Fibroblast of mammary gland (primary cell): ENCODE results near the gene LNP1.

ENCODE experiments used
- DNase-seq: peaks from one replicate; pipeline ENCODE4 v3.0.0-alpha.2; 2010; ENCODE audit warnings: low read depth
- H3K4me3 ChIP-seq: 2 replicates; pipeline ENCODE4 v1.5.1; 2011; ENCODE audit warnings: low read depth, mild to moderate bottlenecking, low read length, moderate library complexity; ENCODE audit not compliant: control insufficient read depth
- TF ChIP-seq, protein P1 (sequence below): conservative IDR thresholded peaks from 2 replicates; pipeline ENCODE4 v1.5.1; 2011; ENCODE audit warnings: low read depth, low read length, inconsistent platforms; ENCODE audit not compliant: control insufficient read depth, insufficient read depth

LNP1 gene

DNA sequence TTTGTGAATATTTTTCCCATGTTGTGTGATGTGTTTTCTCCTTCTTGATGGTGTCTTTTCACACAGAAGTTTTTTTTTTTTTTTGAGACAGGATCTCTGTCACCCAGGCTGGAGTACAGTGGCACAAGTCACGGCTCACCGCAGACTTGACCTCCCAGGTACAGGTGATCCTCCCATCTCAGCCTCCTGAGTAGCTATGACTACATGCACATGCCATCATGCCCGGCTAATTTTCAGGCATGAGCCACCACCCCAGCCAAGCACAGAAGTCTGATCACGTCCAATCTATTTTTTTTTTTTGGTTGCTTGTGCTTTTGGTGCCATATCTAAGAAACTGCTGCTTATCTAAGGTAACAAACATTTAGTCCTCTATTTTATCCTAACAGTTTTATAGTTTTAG, 25.0 kb upstream of the LNP1 start:
- H3K4me3 ChIP-seq = no peak overlapping the region
- TF ChIP-seq, protein P1, sequence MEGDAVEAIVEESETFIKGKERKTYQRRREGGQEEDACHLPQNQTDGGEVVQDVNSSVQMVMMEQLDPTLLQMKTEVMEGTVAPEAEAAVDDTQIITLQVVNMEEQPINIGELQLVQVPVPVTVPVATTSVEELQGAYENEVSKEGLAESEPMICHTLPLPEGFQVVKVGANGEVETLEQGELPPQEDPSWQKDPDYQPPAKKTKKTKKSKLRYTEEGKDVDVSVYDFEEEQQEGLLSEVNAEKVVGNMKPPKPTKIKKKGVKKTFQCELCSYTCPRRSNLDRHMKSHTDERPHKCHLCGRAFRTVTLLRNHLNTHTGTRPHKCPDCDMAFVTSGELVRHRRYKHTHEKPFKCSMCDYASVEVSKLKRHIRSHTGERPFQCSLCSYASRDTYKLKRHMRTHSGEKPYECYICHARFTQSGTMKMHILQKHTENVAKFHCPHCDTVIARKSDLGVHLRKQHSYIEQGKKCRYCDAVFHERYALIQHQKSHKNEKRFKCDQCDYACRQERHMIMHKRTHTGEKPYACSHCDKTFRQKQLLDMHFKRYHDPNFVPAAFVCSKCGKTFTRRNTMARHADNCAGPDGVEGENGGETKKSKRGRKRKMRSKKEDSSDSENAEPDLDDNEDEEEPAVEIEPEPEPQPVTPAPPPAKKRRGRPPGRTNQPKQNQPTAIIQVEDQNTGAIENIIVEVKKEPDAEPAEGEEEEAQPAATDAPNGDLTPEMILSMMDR = no peak
- no peak for DNase-seq

DNA sequence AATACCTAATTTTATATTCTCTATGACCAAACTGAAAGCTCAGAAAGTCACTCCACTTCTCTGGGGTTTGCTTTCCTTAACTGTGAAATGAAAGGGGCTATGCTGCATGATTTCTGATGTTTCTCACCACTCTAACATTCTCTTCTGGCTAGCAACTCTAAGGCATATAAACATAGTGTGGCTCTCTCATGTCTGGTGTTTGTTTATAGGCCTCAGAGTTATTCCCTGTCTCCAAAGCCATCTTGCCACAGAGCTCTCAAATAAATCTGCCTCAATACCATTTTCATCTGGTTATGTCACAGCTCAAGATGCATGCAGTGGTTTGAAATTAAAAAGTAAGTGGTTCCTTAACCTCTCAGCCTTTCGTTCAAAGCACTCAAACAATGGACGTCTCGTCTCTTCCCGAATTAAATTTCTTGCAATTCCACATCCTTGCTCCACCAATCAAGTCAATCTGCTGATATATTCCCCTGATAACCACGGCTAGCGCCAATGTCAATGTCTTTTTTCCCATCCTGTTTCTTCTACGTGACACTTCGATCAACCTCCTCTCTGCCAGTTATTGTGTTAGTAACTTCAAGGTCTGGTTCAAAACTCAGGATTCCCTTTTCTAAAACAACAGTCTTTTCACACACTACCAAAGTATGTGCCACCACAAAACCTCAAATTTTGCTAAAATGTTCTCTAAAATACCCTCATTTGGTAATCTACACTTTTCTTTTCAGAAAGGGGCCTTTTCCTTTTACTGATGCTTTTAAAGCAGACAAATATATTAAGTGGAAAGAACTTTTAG, 16.4 kb upstream of the LNP1 start:
- no peak overlapping the region for H3K4me3 ChIP-seq
- TF ChIP-seq, protein P1 = no peak
- DNase-seq = no peak

DNA sequence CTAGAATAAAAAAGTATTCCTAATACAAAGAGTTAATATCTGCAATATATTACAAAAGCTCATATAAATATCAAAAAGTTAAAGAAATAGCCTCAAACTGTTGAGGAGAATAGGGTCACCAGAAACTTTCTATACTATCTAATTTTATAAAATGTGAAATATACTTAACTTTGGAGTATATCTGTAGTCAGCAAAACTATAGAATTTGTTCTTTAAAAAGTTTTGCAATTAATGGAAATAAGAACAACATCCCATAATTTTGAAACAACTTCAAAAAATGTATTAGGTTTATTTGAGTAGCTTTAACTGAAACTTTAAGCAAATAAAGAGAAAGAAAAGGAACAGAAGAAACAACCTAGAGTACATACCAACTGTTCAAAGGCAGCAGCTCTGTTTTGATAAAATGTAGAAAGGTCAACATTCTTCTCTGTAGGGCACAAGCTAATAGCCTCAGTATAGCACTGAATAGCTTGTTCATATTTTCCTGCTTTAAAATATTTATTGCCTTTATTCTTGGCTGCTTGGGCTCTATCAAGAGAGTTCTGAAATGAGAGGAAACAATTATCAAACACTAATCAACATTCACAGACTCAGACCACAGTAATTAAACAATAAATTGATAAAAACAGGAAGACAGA, 14.8 kb upstream of the LNP1 start:
- TF ChIP-seq, protein P1 = no peak
- no peak for DNase-seq
- H3K4me3 ChIP-seq = no peak overlapping the region

DNA sequence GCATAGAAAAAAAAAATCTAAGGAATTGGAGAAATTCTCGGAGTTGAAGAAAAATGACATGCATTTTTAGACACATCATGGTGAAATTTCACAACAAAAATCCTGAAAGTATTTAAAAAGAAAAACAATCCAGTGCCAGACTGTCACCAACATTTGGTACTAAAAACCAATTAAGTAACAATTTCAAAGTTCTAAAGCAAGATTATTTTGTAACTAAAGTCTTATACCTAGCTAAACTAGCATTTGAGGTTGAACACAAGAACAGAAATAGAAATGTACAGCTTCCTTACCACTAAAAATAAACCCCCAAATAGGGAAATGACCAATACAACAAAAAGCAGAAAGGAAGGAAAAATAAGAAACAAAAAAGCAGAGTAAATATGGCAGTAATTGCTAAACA, 12.3 kb upstream of the LNP1 start:
- TF ChIP-seq, protein P1 = no peak
- DNase-seq = no peak
- no peak overlapping the region for H3K4me3 ChIP-seq

DNA sequence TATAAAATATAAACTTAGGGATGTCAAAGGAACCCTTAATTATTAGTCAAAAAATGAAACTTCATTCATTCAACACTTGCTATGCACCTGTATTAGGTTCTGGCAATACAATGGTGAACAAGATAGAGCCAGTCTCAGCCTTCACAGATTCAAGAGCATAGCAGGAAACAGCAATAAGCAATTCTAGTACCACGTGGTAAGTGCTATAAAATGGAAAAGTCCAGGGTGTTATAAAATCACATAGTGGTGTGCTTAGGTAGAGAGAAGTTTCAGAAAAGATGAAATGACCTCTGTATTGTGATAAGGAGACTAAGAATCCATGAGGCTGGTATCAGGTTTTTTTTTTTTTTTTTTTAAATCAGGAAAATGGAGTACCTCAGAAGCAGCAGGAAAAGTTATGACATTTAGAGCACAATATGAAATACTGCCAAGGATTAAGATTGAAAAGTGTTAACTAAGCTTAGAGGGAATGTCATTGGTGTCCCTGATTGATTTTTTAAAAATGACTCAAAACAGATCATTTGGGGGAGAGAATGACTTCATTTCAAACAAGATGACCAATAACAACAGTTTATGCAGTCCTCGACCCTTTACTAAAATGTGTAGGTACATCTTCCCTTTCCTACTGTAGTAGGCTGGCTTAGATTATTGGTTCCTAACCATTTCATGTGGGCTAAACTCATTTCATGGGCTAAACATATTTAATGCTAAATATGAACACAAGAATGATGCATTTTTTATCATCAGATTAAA, 5.5 kb upstream of the LNP1 start:
- no peak for DNase-seq
- TF ChIP-seq, protein P1 = no peak
- no peak overlapping the region for H3K4me3 ChIP-seq

DNA sequence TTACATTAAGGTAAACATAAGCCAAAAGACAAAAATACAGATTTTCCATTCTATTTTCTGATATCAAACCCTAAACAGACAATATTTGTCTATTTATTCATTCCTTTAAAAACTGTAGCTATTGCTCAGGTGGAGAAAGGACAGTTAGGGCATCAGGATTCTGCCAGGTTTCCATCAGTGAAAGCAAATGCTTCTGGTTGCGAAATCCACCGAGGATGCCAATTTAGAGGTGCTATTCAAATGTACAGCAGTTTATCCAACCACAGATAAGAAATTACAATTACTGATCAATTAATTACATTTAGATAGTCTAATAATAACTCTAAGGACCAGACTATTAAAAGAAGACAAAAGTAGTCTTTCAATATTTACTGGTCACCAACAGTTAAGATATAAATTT, 4.4 kb upstream of the LNP1 start:
- DNase-seq = no peak
- TF ChIP-seq, protein P1 = no peak
- no peak overlapping the region for H3K4me3 ChIP-seq
